Natural killer cell (primary cell): ENCODE measurements around the gene IL17REL. TPM values are rescaled to one million over a fixed set of nuclear protein-coding genes. Genes with fewer than 3 reads are reported as not detected.

Source experiments
- ATAC-seq, 3 donors: fragments of 150-1000 bp in 2 of 3; fragments of 200-7000 bp in 1 of 3; cut with Tn5 transposase; 1 replicate in 1 of 3; 2 replicates in 2 of 3; pipeline ENCODE4 v1.10.0; 2021; ENCODE audit warnings: mild to moderate bottlenecking in 2 of 3, moderate library complexity in 2 of 3
- DNase-seq, 2 donors: peaks; one replicate each; pipeline versions ENCODE4 v3.0.0 to v3.0.0-alpha.2; 2013 to 2021; ENCODE audit warnings: mixed read lengths in 1 of 2
- H3K27ac ChIP-seq: one replicate; pipeline ENCODE4 v1.5.1; 2013; ENCODE audit warnings: mild to moderate bottlenecking, low read length
- H3K27me3 ChIP-seq: one replicate; pipeline ENCODE4 v1.6.1; 2013; ENCODE audit warnings: low read length; ENCODE audit not compliant: control insufficient read depth, insufficient read depth
- H3K36me3 ChIP-seq: one replicate; pipeline ENCODE4 v1.6.1; 2013; ENCODE audit warnings: low read length; ENCODE audit not compliant: control insufficient read depth, insufficient read depth
- H3K4me1 ChIP-seq: one replicate; pipeline ENCODE4 v1.6.1; 2013; ENCODE audit warnings: low read length; ENCODE audit not compliant: control insufficient read depth, insufficient read depth
- H3K4me3 ChIP-seq: one replicate; pipeline ENCODE4 v1.5.1; 2013; ENCODE audit warnings: low read length
- H3K9me3 ChIP-seq: one replicate; pipeline ENCODE4 v1.6.1; 2013; ENCODE audit warnings: low read length; ENCODE audit not compliant: control insufficient read depth, insufficient read depth
- H3K27ac Mint-ChIP-seq, 2 donors: one replicate each; pipeline ENCODE4 v1.8.0; 2022; ENCODE audit warnings: mild to moderate bottlenecking in 2 of 2, mixed read lengths in 2 of 2, moderate library complexity in 1 of 2
- H3K27me3 Mint-ChIP-seq, 2 donors: one replicate each; pipeline ENCODE4 v1.8.0; 2022; ENCODE audit warnings: low read depth in 2 of 2, mixed read lengths in 2 of 2
- H3K36me3 Mint-ChIP-seq: one replicate; pipeline ENCODE4 v1.8.0; 2022; ENCODE audit warnings: mixed read lengths
- H3K4me1 Mint-ChIP-seq, 2 donors: one replicate each; pipeline ENCODE4 v1.8.0; 2022; ENCODE audit warnings: mixed read lengths in 2 of 2
- H3K4me3 Mint-ChIP-seq: one replicate; pipeline ENCODE4 v1.8.0; 2022; ENCODE audit warnings: mild to moderate bottlenecking, moderate library complexity, mixed read lengths
- H3K9me3 Mint-ChIP-seq, 2 donors: one replicate each; pipeline ENCODE4 v1.8.0; 2022; ENCODE audit warnings: mixed read lengths in 2 of 2
- CTCF ChIP-seq: fragments of 200-600 bp; IDR thresholded peaks from one replicate; pipeline ENCODE4 v1.8.0; 2022; ENCODE audit warnings: antibody characterized with exemption
- WGBS: methylation state at CpG from one replicate; pipeline ENCODE4 v1.1.7; 2013; ENCODE audit warnings: missing lambda C conversion rate; ENCODE audit not compliant: insufficient coverage; 5-methylcytosine and 5-hydroxymethylcytosine counted together
- intact Hi-C: fragments of 100-400 bp; cut with micrococcal nuclease; formaldehyde crosslinking; loops from one replicate; pipeline ENCODE4 v1.14.2; 2022
- total RNA-seq, 4 donors: library from RNA; stranded (reverse); fragments of 120-200 nt in 1 of 4; gene quantifications; one replicate each; pipeline versions ENCODE4 v1.2.3 to v1.2.4, GENCODE V29; 2013 to 2022

The IL17REL gene
- total RNA-seq, 3 donors from 2014 or later (not counting 1 experiment from before 2014, with no cell fraction given), result not detected

GRCh38 chr22:50031189-50032091, 18.9 kb upstream of the IL17REL start:
- no peak for ATAC-seq
- 92% methylated on average over 48 of the region's 49 CpGs for WGBS

GRCh38 chr22:50030297-50031188, 18.0 kb upstream of the IL17REL start:
- H3K4me3 Mint-ChIP-seq, result no peak overlapping the region

More at GRCh38 chr22:50031189-50032091, 18.9 kb upstream of the IL17REL start:
- no peak overlapping the region for H3K27ac ChIP-seq
- Mint-ChIP-seq H3K4me1 (peaks cover 0 to 6% of the 10 kb centered on the region in 2 donors), H3K36me3 (no peaks in the 10 kb centered on the region), H3K4me3 (no peak overlapping the region), H3K9me3 (no peaks in the 10 kb centered on the region), H3K27me3 (no peaks in the 10 kb centered on the region), H3K27ac (no peak overlapping the region)
- no peak for TF ChIP-seq CTCF
- no peaks in the 10 kb centered on the region for H3K36me3 ChIP-seq
- DNase-seq, result no peak
- H3K4me1 ChIP-seq, result peaks cover 37% of the 10 kb centered on the region
- no peaks in the 10 kb centered on the region for H3K9me3 ChIP-seq
- peaks cover 10% of the 10 kb centered on the region for H3K27me3 ChIP-seq
- H3K4me3 ChIP-seq, result no peak overlapping the region
- intact Hi-C loops, result no loop called here

More at GRCh38 chr22:50030297-50031188, 18.0 kb upstream of the IL17REL start:
- ATAC-seq (peak; percentile 92 to 96 (median 94)), DNase-seq (peak; percentile 80 to 90)
- TF ChIP-seq CTCF, result peak; percentile 81
- intact Hi-C loops, result loop anchor here (1.0 kb wide), 3 partner anchors 37 to 263 kb away; no protein-coding TSS in a partner anchor
- H3K9me3 Mint-ChIP-seq, result no peaks in the 10 kb centered on the region
- WGBS, result 18% methylated on average over 52 of the region's 52 CpGs
- H3K9me3 ChIP-seq, result no peaks in the 10 kb centered on the region
- peaks cover 36% of the 10 kb centered on the region for H3K4me1 ChIP-seq
- H3K4me3 ChIP-seq, result no peak overlapping the region
- H3K36me3 ChIP-seq, result no peaks in the 10 kb centered on the region
- H3K27ac ChIP-seq, result no peak overlapping the region
- no peaks in the 10 kb centered on the region for H3K36me3 Mint-ChIP-seq
- no peaks in the 10 kb centered on the region for H3K27me3 Mint-ChIP-seq
- peaks cover 8% of the 10 kb centered on the region for H3K27me3 ChIP-seq
- H3K27ac Mint-ChIP-seq, result no peak overlapping the region
- peaks cover 0 to 6% of the 10 kb centered on the region in 2 donors for H3K4me1 Mint-ChIP-seq
